Gastroesophageal sphincter (tissue), 4 donors: Measurements from ENCODE around the gene GPR15LG. TPM values are rescaled to one million over a fixed set of nuclear protein-coding genes. Genes with fewer than 3 reads are reported as not detected.

ENCODE experiments used
- ATAC-seq: fragments of 150-250 bp; one replicate; pipeline ENCODE4 v1.9.1; 2016; ENCODE audit warnings: mild to moderate bottlenecking, moderate library complexity
- H3K27ac ChIP-seq, 4 donors: fragments of 200-600 bp; sonication (generic) in 3 of 4; 1 replicate in 3 of 4; 2 replicates in 1 of 4; pipeline ENCODE4 v1.5.1; 2016 to 2019
- H3K27me3 ChIP-seq: fragments of 200-600 bp; sonication (generic); one replicate; pipeline ENCODE4 v1.5.1; 2019
- H3K36me3 ChIP-seq, 2 donors: fragments of 200-600 bp; sonication (generic); one replicate each; pipeline ENCODE4 v1.5.1; 2019; ENCODE audit warnings: control low read depth in 1 of 2
- H3K4me1 ChIP-seq, 3 donors: fragments of 200-600 bp; sonication (generic); 1 replicate in 2 of 3; 2 replicates in 1 of 3; pipeline ENCODE4 v1.5.1; 2016 to 2019; ENCODE audit warnings: control low read depth in 2 of 3
- H3K4me3 ChIP-seq, 2 donors: fragments of 200-600 bp; sonication (generic); one replicate each; pipeline ENCODE4 v1.5.1; 2019; ENCODE audit warnings: mild to moderate bottlenecking in 1 of 2, moderate library complexity in 1 of 2
- H3K9me3 ChIP-seq, 3 donors: fragments of 200-600 bp; sonication (generic); one replicate each; pipeline ENCODE4 v1.5.1; 2017 to 2019; ENCODE audit warnings: control low read depth in 2 of 3
- CTCF ChIP-seq, 4 experiments: fragments of 200-600 bp in 2 of 4; fragments of 450-650 bp in 2 of 4; sonication (generic) in 1 of 4; IDR thresholded peaks; one replicate each; pipeline ENCODE4 v1.5.1; 2017 to 2019; ENCODE audit warnings: antibody characterized with exemption in 4 of 4, mild to moderate bottlenecking in 2 of 4, moderate library complexity in 2 of 4
- EP300 ChIP-seq: sonication (generic); formaldehyde crosslinking; IDR thresholded peaks from one replicate; pipeline ENCODE4 v1.6.1; 2017; ENCODE audit warnings: antibody characterized with exemption, mild to moderate bottlenecking
- POLR2A ChIP-seq, 2 donors: fragments of 450-650 bp; IDR thresholded peaks; one replicate each; pipeline ENCODE4 v1.6.1; 2017; ENCODE audit warnings: antibody characterized with exemption in 2 of 2, mild to moderate bottlenecking in 2 of 2, moderate library complexity in 1 of 2
- POLR2AphosphoS5 ChIP-seq: sonication (generic); formaldehyde crosslinking; IDR thresholded peaks from one replicate; pipeline ENCODE4 v1.6.1; 2017; ENCODE audit warnings: antibody characterized with exemption
- whole genome bisulfite sequencing, 2 donors: methylation state at CpG; one replicate each; pipeline ENCODE4 v1.1.5; 2018; ENCODE audit warnings: low coverage in 1 of 2; 5-methylcytosine and 5-hydroxymethylcytosine counted together
- total RNA-seq, 4 donors: library from RNA; depleted of rRNA; stranded (reverse); fragments of >200 nt; gene quantifications; one replicate each; pipeline ENCODE4 v1.1.0, GENCODE V29; 2016

Gene GPR15LG
- total RNA-seq, 4 donors from 2014 or later = 1.2 to 10.1 TPM; not detected in 2

DNA sequence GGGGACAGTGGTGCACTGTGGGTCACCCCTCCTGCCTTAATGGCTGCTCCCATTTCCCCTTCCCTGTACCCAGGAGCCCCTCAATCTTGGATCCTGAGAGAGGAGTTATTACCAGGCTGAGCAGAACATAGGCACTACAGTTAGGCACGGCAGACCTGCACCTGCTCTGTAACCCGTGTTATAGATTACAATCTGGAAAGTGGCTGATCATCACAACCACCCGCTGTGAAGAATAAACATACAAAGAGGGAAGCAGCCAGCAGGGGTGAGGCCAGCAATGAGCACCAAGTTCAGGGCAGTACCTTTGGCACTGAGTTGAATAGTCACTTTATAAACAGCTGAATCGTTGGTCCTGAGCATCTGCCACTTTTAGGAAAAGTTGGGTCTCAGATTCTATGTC is 22.5 kb downstream of the GPR15LG start:
- H3K27me3 ChIP-seq = peaks cover 70% of the 10 kb centered on the region

GRCh38 chr10:84196941-84197340 is 23.3 kb downstream of the GPR15LG start:
- 44 to 78% methylated on average over 2 to 3 of the region's 5 CpGs for WGBS, 2 donors
- no peaks in the 10 kb centered on the region for H3K9me3 ChIP-seq
- H3K27ac ChIP-seq = no peak overlapping the region
- no peak for ATAC-seq
- H3K27me3 ChIP-seq = peaks cover 64% of the 10 kb centered on the region
- TF ChIP-seq EP300 (no peak), POLR2AphosphoS5 (no peak)
- no peak overlapping the region for H3K4me3 ChIP-seq
- peaks cover 0 to 15% (median 8%) of the 10 kb centered on the region in 3 donors for H3K4me1 ChIP-seq
- H3K36me3 ChIP-seq = no peaks in the 10 kb centered on the region

More for the DNA sequence above, 22.5 kb downstream of the GPR15LG start:
- H3K4me3 ChIP-seq = no peak overlapping the region
- peaks cover 0 to 15% (median 8%) of the 10 kb centered on the region in 3 donors for H3K4me1 ChIP-seq
- H3K27ac ChIP-seq = no peak overlapping the region
- no peaks in the 10 kb centered on the region for H3K9me3 ChIP-seq
- 23 to 25% methylated on average over 1 to 2 of the region's 4 CpGs for WGBS, 2 donors
- H3K36me3 ChIP-seq = no peaks in the 10 kb centered on the region
- no peak for ATAC-seq
- TF ChIP-seq EP300 = no peak
- TF ChIP-seq POLR2AphosphoS5 = no peak
- TF ChIP-seq CTCF (IDR thresholded peaks at IDR 0.05) = no peak
- no peak for TF ChIP-seq POLR2A (IDR thresholded peaks at IDR 0.05)

DNA sequence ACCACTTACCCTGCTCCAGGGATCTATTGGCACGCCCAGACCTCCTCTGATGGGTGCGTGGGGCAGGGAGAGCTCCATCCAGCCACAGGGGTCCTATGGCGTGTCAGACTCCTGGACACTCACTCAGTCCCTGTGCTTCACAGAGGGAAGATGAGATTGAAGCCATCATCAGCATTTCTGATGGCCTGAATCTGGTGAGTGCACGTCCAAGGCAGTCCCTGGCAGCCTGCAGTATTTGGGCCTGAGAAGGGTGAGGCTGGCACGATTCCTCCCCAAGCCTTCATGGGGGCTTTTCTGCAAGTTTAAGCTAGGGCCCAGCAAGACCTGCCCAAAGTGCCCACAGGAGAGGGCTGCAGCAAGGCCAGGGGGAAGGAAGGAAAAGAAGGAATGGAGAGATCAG is 24.0 kb downstream of the GPR15LG start:
- H3K9me3 ChIP-seq = no peaks in the 10 kb centered on the region
- no peak for ATAC-seq
- no peaks in the 10 kb centered on the region for H3K36me3 ChIP-seq
- H3K4me1 ChIP-seq = peaks cover 0 to 15% (median 8%) of the 10 kb centered on the region in 3 donors
- H3K27ac ChIP-seq = no peak overlapping the region
- H3K4me3 ChIP-seq = no peak overlapping the region
- TF ChIP-seq CTCF (IDR thresholded peaks at IDR 0.05) (no peak), EP300 (no peak), POLR2A (IDR thresholded peaks at IDR 0.05) (no peak), POLR2AphosphoS5 (no peak)
- H3K27me3 ChIP-seq = peaks cover 69% of the 10 kb centered on the region
- WGBS, 2 donors = no CpG with 5 or more reads among the region's 5 CpGs

- no peak overlapping the region for H3K4me3 ChIP-seq
- peaks cover 63% of the 10 kb centered on the region for H3K27me3 ChIP-seq
- no peak overlapping the region for H3K27ac ChIP-seq
- 64 to 82% methylated on average over 3 to 6 of the region's 7 CpGs for WGBS, 2 donors
- H3K9me3 ChIP-seq = no peaks in the 10 kb centered on the region
- H3K4me1 ChIP-seq = peaks cover 0 to 15% (median 8%) of the 10 kb centered on the region in 3 donors
- no peaks in the 10 kb centered on the region for H3K36me3 ChIP-seq
- ATAC-seq = no peak
- TF ChIP-seq POLR2AphosphoS5 = no peak
- TF ChIP-seq CTCF (IDR thresholded peaks at IDR 0.05) = no peak
- TF ChIP-seq POLR2A (IDR thresholded peaks at IDR 0.05) = no peak
- no peak for TF ChIP-seq EP300
Observed at GRCh38 chr10:84198206-84198915, 24.8 kb downstream of the GPR15LG start.

- peaks cover 55% of the 10 kb centered on the region for H3K27me3 ChIP-seq
- H3K27ac ChIP-seq = no peak overlapping the region
- H3K9me3 ChIP-seq = no peaks in the 10 kb centered on the region
- no peaks in the 10 kb centered on the region for H3K36me3 ChIP-seq
- H3K4me3 ChIP-seq = no peak overlapping the region
- no peaks in the 10 kb centered on the region for H3K4me1 ChIP-seq
- TF ChIP-seq POLR2AphosphoS5 (no peak), EP300 (no peak), CTCF (IDR thresholded peaks at IDR 0.05) (no peak), POLR2A (IDR thresholded peaks at IDR 0.05) (no peak)
- no peak for ATAC-seq
- WGBS, 2 donors = 52 to 66% methylated on average over 4 to 5 of the region's 11 CpGs
Observed at GRCh38 chr10:84200537-84201243, 27.1 kb downstream of the GPR15LG start.
